Ascending aorta (tissue), 2 donors: ENCODE measurements around the gene METTL22. TPM values are rescaled to one million over a fixed set of nuclear protein-coding genes. Genes with fewer than 3 reads are reported as not detected.

Experiments
- DNase-seq, 2 donors: peaks; one replicate each; pipeline ENCODE4 v3.0.0-alpha.2; 2019; ENCODE audit warnings: low spot score in 2 of 2
- H3K27ac ChIP-seq, 2 donors: fragments of 200-600 bp; sonication (generic); one replicate each; pipeline ENCODE4 v1.5.1; 2016 to 2017; ENCODE audit warnings: mild to moderate bottlenecking in 1 of 2
- H3K27me3 ChIP-seq: fragments of 200-600 bp; sonication (generic); one replicate; pipeline ENCODE4 v1.5.1; 2017
- H3K36me3 ChIP-seq, 2 donors: fragments of 200-600 bp; sonication (generic); one replicate each; pipeline ENCODE4 v1.5.1; 2016
- H3K4me1 ChIP-seq, 2 donors: fragments of 200-600 bp; sonication (generic); one replicate each; pipeline ENCODE4 v1.5.1; 2016 to 2017; ENCODE audit warnings: mild to moderate bottlenecking in 1 of 2
- H3K4me3 ChIP-seq, 2 donors: fragments of 200-600 bp; sonication (generic); one replicate each; pipeline ENCODE4 v1.5.1; 2016 to 2017; ENCODE audit warnings: mild to moderate bottlenecking in 1 of 2
- H3K9me3 ChIP-seq, 2 donors: fragments of 200-600 bp; sonication (generic); one replicate each; pipeline ENCODE4 v1.5.1; 2016
- intact Hi-C: fragments of 100-400 bp; cut with DNase I; formaldehyde crosslinking; loops from one replicate; pipeline ENCODE4 v1.15.1; 2023
- total RNA-seq: library from RNA; depleted of rRNA; stranded (reverse); fragments of >200 nt; gene quantifications from one replicate; pipeline ENCODE4 v1.1.0, GENCODE V29; 2016
- TF ChIP-seq, protein P1 (sequence below), 3 experiments: fragments of 200-600 bp in 2 of 3; fragments of 450-650 bp in 1 of 3; sonication (generic) in 2 of 3; IDR thresholded peaks; one replicate each; pipeline ENCODE4 v1.5.1; 2016 to 2019; ENCODE audit warnings: antibody characterized with exemption in 3 of 3, mild to moderate bottlenecking in 1 of 3, moderate library complexity in 1 of 3

METTL22 gene
- total RNA-seq, 1 donor from 2014 or later: 31.7 TPM

DNA sequence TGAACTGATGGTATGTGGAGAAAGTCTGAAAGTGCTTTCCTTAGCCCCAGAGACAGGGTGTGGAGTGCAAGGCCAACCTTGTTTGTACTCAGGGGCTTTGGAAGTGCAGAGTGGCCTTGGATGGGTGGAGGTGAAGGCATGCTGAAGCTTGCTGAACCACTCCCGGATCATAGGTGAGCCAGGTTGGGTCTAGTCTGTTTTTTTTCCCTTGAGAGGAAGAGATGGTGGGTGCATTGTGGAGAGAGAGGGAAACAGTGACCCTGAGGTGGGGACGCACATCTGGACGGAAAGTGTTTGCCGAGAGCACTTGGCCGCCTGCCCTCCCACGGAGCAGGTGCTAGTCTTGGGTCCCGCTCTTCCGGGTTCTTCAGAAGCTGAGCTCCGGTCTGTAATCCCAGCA lies 65.4 kb downstream of the METTL22 start:
- intact Hi-C loops: no loop called here
- peaks cover 5 to 12% of the 10 kb centered on the region in 2 donors for H3K9me3 ChIP-seq

DNA sequence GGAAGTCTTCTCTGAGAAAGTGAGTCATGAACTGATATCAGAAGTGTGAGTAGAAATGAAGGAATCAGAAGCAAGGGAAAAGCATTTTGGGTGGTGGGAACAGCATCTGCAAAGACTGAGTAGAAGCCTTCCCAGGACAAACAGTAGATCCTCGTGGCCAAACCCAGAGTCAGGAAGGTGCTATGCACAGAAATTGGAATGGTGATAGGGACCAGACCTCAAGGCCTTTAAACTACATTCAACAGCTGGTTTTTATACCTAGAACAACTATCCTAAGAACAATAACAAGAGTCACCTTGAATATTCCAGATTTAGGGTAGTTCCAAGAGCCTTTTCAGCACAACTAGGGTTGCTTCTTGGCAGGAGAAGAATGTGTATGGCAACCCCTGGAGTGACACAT lies 68.2 kb downstream of the METTL22 start:
- Histone ChIP-seq H3K9me3 (peaks cover 5 to 12% of the 10 kb centered on the region in 2 donors), H3K27ac (no peak overlapping the region), H3K27me3 (no peaks in the 10 kb centered on the region), H3K4me3 (no peak overlapping the region), H3K36me3 (no peaks in the 10 kb centered on the region), H3K4me1 (no peaks in the 10 kb centered on the region)
- TF ChIP-seq, protein P1, sequence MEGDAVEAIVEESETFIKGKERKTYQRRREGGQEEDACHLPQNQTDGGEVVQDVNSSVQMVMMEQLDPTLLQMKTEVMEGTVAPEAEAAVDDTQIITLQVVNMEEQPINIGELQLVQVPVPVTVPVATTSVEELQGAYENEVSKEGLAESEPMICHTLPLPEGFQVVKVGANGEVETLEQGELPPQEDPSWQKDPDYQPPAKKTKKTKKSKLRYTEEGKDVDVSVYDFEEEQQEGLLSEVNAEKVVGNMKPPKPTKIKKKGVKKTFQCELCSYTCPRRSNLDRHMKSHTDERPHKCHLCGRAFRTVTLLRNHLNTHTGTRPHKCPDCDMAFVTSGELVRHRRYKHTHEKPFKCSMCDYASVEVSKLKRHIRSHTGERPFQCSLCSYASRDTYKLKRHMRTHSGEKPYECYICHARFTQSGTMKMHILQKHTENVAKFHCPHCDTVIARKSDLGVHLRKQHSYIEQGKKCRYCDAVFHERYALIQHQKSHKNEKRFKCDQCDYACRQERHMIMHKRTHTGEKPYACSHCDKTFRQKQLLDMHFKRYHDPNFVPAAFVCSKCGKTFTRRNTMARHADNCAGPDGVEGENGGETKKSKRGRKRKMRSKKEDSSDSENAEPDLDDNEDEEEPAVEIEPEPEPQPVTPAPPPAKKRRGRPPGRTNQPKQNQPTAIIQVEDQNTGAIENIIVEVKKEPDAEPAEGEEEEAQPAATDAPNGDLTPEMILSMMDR (IDR thresholded peaks at IDR 0.05): no peak
- no peak for DNase-seq
- intact Hi-C loops: no loop called here

More for the DNA sequence above, 65.4 kb downstream of the METTL22 start:
- Histone ChIP-seq H3K27me3 (no peaks in the 10 kb centered on the region), H3K4me3 (no peak overlapping the region), H3K4me1 (no peaks in the 10 kb centered on the region), H3K36me3 (no peaks in the 10 kb centered on the region), H3K27ac (no peak overlapping the region)
- TF ChIP-seq, protein P1 (IDR thresholded peaks at IDR 0.05): no peak
- DNase-seq: no peak

DNA sequence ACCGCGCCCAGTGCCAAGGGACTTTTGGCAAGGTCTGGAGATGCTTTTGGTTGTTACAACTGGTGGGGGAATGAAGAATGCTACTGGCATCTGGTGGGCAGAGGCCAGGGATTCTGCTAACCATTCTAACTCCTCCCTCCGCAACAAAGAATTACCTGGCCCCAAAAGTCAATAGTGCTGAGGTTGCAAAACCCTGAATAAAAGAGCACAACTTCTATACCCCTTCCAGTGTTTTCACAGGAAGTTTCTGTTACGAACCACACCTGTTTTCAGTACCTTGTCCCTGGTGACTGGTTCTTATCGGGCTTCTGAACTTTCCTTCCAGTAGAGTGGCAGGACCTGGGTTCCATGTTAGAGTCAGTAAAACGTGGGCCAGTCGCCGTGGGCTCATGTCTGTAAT lies 70.2 kb downstream of the METTL22 start:
- Histone ChIP-seq H3K27ac (no peak overlapping the region), H3K27me3 (no peaks in the 10 kb centered on the region), H3K4me1 (no peaks in the 10 kb centered on the region), H3K36me3 (no peaks in the 10 kb centered on the region), H3K4me3 (no peak overlapping the region), H3K9me3 (peaks cover 5 to 12% of the 10 kb centered on the region in 2 donors)
- TF ChIP-seq, protein P1 (IDR thresholded peaks at IDR 0.05): no peak
- DNase-seq: no peak
- intact Hi-C loops: no loop called here

DNA sequence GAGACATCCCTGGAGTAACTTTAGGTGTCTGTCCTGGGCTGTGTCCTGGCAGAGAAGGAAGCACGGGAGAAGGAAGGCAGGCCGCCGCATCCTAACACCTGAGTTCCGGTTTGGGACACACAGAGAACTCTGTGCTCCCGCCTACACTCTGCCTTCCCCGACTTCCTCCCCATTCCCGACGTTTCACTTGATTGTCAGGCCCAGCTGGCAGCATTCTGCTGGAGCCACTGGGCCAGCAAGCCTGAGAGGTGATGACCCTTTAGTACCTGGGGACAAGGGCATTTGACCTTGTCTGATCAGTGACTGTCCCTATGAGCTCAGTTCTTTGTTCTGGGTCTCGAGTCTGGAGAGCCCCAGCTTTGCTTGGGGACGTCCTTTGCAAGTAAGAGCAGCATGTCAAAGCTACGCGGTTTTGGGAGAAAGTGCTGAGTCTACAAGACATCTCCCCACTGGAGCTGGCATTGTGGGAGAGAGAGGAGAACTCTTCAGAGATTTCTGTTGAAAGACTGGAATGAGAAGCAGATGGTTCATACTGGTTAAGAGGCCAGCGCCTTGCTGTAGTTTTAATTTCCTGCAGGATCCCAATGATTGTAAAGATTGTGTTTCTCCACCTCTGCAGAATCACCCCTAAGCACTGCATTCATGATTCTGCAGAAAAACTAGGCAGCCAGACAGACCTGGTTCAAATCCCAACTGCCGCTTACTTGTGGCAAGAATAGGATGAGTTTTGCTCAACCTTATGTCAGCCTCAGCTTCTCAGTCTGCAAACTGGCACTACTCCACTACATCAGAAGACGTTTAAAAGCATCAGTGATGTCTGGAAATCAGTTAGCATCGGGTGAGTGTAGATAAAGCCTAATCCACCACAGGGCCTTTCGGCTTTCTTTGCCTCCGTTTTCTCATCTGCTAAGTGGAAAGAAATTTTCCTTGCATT lies 73.6 kb downstream of the METTL22 start:
- TF ChIP-seq, protein P1 (IDR thresholded peaks at IDR 0.05): no peak
- Histone ChIP-seq H3K4me1 (no peaks in the 10 kb centered on the region), H3K27ac (no peak overlapping the region), H3K36me3 (peaks cover 0 to 6% of the 10 kb centered on the region in 2 donors), H3K4me3 (no peak overlapping the region), H3K27me3 (no peaks in the 10 kb centered on the region), H3K9me3 (peaks cover 0 to 3% of the 10 kb centered on the region in 2 donors)
- intact Hi-C loops: no loop called here
- DNase-seq: no peak

DNA sequence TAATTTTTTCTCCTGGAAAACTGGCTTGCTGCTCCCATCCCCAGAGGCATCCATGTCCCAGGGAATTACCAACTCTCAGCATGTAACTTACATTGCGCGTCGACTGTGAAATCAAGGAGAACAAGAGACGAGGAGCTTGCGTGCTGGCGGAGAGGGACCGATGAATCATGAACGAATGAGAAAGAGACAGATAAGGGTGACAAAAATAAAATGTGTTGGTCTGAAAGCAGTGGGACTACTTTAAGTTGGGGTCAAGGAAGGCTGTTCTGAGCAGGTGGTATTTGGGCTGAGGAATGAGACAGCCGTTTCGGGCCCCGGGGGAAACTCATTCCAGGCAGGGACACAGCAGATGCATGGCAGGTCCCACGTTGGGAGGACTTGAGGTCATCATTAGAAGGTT lies 75.4 kb downstream of the METTL22 start:
- no peaks in the 10 kb centered on the region for H3K27me3 ChIP-seq
- no peak overlapping the region for H3K27ac ChIP-seq
- intact Hi-C loops: no loop called here
- TF ChIP-seq, protein P1 (IDR thresholded peaks at IDR 0.05): no peak
- H3K4me1 ChIP-seq: no peaks in the 10 kb centered on the region
- H3K4me3 ChIP-seq: no peak overlapping the region
- H3K36me3 ChIP-seq: peaks cover 0 to 8% of the 10 kb centered on the region in 2 donors
- DNase-seq: no peak
- no peaks in the 10 kb centered on the region for H3K9me3 ChIP-seq
